Gastroesophageal sphincter (tissue), 4 donors: Measurements from ENCODE around the gene BCL2L11. TPM values are rescaled to one million over a fixed set of nuclear protein-coding genes. Genes with fewer than 3 reads are reported as not detected.

Experiments
- ATAC-seq: fragments of 150-250 bp; one replicate; pipeline ENCODE4 v1.9.1; 2016; ENCODE audit warnings: mild to moderate bottlenecking, moderate library complexity
- H3K27ac ChIP-seq, 4 donors: fragments of 200-600 bp; sonication (generic) in 3 of 4; 1 replicate in 3 of 4; 2 replicates in 1 of 4; pipeline ENCODE4 v1.5.1; 2016 to 2019
- H3K27me3 ChIP-seq: fragments of 200-600 bp; sonication (generic); one replicate; pipeline ENCODE4 v1.5.1; 2019
- H3K36me3 ChIP-seq, 2 donors: fragments of 200-600 bp; sonication (generic); one replicate each; pipeline ENCODE4 v1.5.1; 2019; ENCODE audit warnings: control low read depth in 1 of 2
- H3K4me1 ChIP-seq, 3 donors: fragments of 200-600 bp; sonication (generic); 1 replicate in 2 of 3; 2 replicates in 1 of 3; pipeline ENCODE4 v1.5.1; 2016 to 2019; ENCODE audit warnings: control low read depth in 2 of 3
- H3K4me3 ChIP-seq, 2 donors: fragments of 200-600 bp; sonication (generic); one replicate each; pipeline ENCODE4 v1.5.1; 2019; ENCODE audit warnings: mild to moderate bottlenecking in 1 of 2, moderate library complexity in 1 of 2
- H3K9me3 ChIP-seq, 3 donors: fragments of 200-600 bp; sonication (generic); one replicate each; pipeline ENCODE4 v1.5.1; 2017 to 2019; ENCODE audit warnings: control low read depth in 2 of 3
- EP300 ChIP-seq: sonication (generic); formaldehyde crosslinking; IDR thresholded peaks from one replicate; pipeline ENCODE4 v1.6.1; 2017; ENCODE audit warnings: antibody characterized with exemption, mild to moderate bottlenecking
- POLR2A ChIP-seq, 2 donors: fragments of 450-650 bp; IDR thresholded peaks; one replicate each; pipeline ENCODE4 v1.6.1; 2017; ENCODE audit warnings: antibody characterized with exemption in 2 of 2, mild to moderate bottlenecking in 2 of 2, moderate library complexity in 1 of 2
- POLR2AphosphoS5 ChIP-seq: sonication (generic); formaldehyde crosslinking; IDR thresholded peaks from one replicate; pipeline ENCODE4 v1.6.1; 2017; ENCODE audit warnings: antibody characterized with exemption
- WGBS, 2 donors: methylation state at CpG; one replicate each; pipeline ENCODE4 v1.1.5; 2018; ENCODE audit warnings: low coverage in 1 of 2; 5-methylcytosine and 5-hydroxymethylcytosine counted together
- total RNA-seq, 4 donors: library from RNA; depleted of rRNA; stranded (reverse); fragments of >200 nt; gene quantifications; one replicate each; pipeline ENCODE4 v1.1.0, GENCODE V29; 2016
- TF ChIP-seq, protein P1 (sequence below), 4 experiments: fragments of 200-600 bp in 2 of 4; fragments of 450-650 bp in 2 of 4; sonication (generic) in 1 of 4; IDR thresholded peaks; one replicate each; pipeline ENCODE4 v1.5.1; 2017 to 2019; ENCODE audit warnings: antibody characterized with exemption in 4 of 4, mild to moderate bottlenecking in 2 of 4, moderate library complexity in 2 of 4

BCL2L11 gene
- total RNA-seq, 4 donors from 2014 or later = 8.5 to 120 (median 41.7) TPM

DNA sequence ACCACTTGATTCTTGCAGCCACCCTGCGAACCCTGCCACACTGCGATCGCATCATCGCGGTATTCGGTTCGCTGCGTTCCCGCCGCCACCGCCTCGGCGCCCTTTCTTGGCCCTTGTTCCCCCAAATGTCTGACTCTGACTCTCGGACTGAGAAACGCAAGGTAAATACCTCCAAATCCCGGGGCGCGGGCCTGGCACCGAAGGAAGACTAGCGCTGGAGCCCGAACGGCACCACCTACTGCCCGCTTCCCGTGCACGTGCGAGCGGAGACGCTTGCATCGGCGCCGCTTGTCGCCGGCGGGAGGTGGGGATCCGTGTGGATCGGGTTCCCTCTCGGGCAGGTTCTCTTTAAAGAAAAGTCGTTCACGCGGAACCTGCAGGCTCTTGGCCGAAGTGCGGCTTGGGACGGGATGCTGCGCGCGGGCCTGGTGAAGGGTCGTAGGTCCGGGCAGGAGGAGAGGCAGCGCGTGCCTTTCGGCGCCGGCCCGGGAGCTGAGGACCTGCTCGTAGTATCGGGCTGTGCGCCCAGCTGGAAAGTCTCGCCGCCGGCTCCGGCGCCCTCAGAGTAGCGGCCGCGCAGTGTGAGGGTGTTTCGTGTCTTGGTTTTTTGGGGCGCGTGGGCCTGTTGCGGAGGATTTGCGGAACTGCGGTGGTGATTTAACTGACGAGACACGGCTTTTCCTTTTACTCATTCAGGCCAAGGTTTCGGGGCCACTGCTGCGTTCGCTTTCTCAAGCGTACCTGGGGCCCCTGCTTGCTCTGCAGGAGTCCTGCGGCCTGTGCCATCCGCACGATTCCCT is 514 bp downstream of the BCL2L11 start:
- Histone ChIP-seq H3K36me3 (peaks cover 0 to 24% of the 10 kb centered on the region in 2 donors), H3K9me3 (peaks cover 0 to 7% (median 0%) of the 10 kb centered on the region in 3 donors), H3K27me3 (peaks cover 39% of the 10 kb centered on the region), H3K4me1 (peaks cover 0 to 86% (median 19%) of the 10 kb centered on the region in 3 donors), H3K27ac (peak overlapping the region; percentile 16 to 90 (median 88)), H3K4me3 (peak overlapping the region; percentile 79 to 88)
- WGBS, 2 donors = 0% methylated on average over 15 of the region's 80 CpGs; no CpG with 5 or more reads in 1 of the 2 donors
- TF ChIP-seq POLR2AphosphoS5 (no peak), EP300 (no peak), POLR2A (IDR thresholded peaks at IDR 0.05) (no peak)
- TF ChIP-seq, protein P1, sequence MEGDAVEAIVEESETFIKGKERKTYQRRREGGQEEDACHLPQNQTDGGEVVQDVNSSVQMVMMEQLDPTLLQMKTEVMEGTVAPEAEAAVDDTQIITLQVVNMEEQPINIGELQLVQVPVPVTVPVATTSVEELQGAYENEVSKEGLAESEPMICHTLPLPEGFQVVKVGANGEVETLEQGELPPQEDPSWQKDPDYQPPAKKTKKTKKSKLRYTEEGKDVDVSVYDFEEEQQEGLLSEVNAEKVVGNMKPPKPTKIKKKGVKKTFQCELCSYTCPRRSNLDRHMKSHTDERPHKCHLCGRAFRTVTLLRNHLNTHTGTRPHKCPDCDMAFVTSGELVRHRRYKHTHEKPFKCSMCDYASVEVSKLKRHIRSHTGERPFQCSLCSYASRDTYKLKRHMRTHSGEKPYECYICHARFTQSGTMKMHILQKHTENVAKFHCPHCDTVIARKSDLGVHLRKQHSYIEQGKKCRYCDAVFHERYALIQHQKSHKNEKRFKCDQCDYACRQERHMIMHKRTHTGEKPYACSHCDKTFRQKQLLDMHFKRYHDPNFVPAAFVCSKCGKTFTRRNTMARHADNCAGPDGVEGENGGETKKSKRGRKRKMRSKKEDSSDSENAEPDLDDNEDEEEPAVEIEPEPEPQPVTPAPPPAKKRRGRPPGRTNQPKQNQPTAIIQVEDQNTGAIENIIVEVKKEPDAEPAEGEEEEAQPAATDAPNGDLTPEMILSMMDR (IDR thresholded peaks at IDR 0.05) = peak in 2 of 4 experiments; percentile 4 to 6
- no peak for ATAC-seq

DNA sequence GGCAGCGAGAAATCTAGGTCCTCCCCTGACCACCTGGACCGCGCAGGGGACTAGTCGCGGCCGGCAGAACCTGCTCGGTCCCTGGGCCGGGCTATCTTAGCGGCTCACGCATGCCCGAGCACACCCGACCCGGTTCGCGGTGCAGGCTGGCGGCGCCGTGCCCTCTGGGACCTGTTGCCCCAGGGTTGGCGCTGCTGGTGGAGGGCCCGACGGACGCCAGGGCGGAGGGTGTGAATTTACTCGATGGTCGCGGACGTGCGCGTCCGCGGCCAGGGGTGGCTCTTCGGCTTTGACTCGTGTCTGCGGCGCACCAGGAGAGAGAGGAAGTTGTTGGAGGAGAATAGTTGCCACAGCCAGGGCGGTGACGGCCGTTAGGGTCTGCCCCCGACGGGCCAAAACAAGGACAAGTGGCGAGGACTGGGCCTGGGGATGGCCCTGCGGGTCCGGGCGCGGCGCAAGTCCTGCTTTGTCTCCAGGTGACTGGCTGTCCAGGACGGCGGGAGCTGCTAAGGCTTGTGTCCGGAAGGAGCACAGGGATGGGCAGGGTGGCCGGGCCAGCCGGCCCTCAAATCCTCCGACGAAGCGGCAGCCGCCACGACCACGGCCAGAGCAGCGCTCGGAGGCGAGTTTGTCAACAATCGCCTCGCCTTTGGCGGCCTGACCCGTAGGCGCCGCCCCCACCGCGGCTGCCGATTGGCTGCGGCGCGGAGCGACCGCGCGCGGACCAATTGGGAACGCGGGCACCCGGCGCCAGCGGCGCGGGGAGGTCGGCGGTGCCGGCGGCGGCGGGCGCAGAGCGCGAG is 1.3 kb downstream of the BCL2L11 start:
- Histone ChIP-seq H3K27me3 (peaks cover 32% of the 10 kb centered on the region), H3K9me3 (peaks cover 0 to 7% (median 0%) of the 10 kb centered on the region in 3 donors), H3K4me1 (peaks cover 0 to 86% (median 17%) of the 10 kb centered on the region in 3 donors), H3K4me3 (peak overlapping the region; percentile 79 to 88), H3K36me3 (peaks cover 0 to 32% of the 10 kb centered on the region in 2 donors), H3K27ac (peak overlapping the region in 3 of 4 donors; percentile 87 to 90 (median 88))
- TF ChIP-seq EP300 = no peak
- TF ChIP-seq POLR2A (IDR thresholded peaks at IDR 0.05) = peak in 1 of 2 donors; percentile 76
- peak; percentile 55 for TF ChIP-seq POLR2AphosphoS5
- TF ChIP-seq, protein P1 (IDR thresholded peaks at IDR 0.05) = peak in 1 of 4 experiments; percentile 11
- ATAC-seq = peak; percentile 86
- no CpG with 5 or more reads among the region's 93 CpGs for WGBS, 2 donors

DNA sequence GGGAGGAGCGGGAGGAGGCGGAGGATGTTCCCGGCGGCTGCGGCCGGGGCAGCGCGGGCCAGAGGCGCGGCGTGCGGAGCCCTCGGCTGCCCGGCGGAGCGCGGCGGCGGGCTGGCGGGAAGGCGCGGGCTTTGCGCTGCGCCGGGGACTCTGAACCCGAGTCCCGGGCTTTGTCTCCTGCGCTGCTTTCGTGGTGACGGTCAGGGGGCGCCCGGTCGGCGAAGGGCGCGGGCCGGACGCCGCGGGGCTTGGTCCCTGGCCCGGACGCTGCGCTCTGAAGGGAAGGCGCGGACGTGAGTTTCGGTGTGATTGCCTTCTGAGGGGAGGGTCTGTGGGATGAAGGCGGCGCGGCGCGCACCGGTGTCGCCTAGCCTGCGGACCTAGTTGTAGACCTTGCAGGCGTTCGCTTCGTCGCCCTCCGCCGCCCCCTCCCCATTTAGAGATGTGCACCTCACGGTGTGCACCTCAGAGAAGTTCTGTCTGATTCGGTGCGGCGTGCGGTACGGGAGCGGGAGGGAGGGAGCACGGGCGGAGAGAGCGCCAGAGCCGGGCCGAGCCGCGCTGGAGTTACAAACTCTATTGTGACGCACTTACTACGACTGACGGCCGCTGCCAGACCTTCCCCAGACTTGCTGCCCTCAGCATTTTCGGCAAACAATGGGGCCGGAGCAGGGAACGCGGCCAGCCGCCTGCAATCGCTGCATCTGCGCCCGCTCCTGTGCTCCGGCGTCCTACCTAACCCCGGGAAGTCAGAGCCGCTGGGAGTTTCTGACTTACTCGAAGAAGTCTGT is 2.1 kb downstream of the BCL2L11 start:
- ATAC-seq = peak; percentile 67

DNA sequence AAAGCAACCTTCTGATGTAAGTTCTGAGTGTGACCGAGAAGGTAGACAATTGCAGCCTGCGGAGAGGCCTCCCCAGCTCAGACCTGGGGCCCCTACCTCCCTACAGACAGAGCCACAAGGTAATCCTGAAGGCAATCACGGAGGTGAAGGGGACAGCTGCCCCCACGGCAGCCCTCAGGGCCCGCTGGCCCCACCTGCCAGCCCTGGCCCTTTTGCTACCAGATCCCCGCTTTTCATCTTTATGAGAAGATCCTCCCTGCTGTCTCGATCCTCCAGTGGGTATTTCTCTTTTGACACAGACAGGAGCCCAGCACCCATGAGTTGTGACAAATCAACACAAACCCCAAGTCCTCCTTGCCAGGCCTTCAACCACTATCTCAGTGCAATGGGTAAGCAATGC is 3.0 kb downstream of the BCL2L11 start:
- Histone ChIP-seq H3K9me3 (peaks cover 0 to 6% (median 0%) of the 10 kb centered on the region in 3 donors), H3K4me3 (no peak overlapping the region), H3K27ac (no peak overlapping the region), H3K36me3 (peaks cover 0 to 34% of the 10 kb centered on the region in 2 donors), H3K4me1 (peaks cover 0 to 69% (median 11%) of the 10 kb centered on the region in 3 donors), H3K27me3 (peaks cover 18% of the 10 kb centered on the region)
- WGBS, 2 donors = 91 to 100% methylated on average over 2 to 5 of the region's 7 CpGs
- no peak for ATAC-seq
- TF ChIP-seq POLR2AphosphoS5 (no peak), EP300 (no peak), POLR2A (IDR thresholded peaks at IDR 0.05) (no peak)
- TF ChIP-seq, protein P1 (IDR thresholded peaks at IDR 0.05) = no peak

More for the DNA sequence above, 2.1 kb downstream of the BCL2L11 start:
- H3K4me3 ChIP-seq = peak overlapping the region; percentile 61 to 88
- peaks cover 0 to 78% (median 13%) of the 10 kb centered on the region in 3 donors for H3K4me1 ChIP-seq
- TF ChIP-seq, protein P1 (IDR thresholded peaks at IDR 0.05) = no peak
- TF ChIP-seq POLR2A (IDR thresholded peaks at IDR 0.05) (peak in 1 of 2 donors; percentile 94), EP300 (no peak), POLR2AphosphoS5 (no peak)
- peak overlapping the region; percentile 35 to 90 (median 88) for H3K27ac ChIP-seq
- peaks cover 25% of the 10 kb centered on the region for H3K27me3 ChIP-seq
- WGBS, 2 donors = 0% methylated on average over 8 of the region's 92 CpGs; no CpG with 5 or more reads in 1 of the 2 donors
- H3K9me3 ChIP-seq = peaks cover 0 to 7% (median 0%) of the 10 kb centered on the region in 3 donors
- peaks cover 0 to 32% of the 10 kb centered on the region in 2 donors for H3K36me3 ChIP-seq
